ENCODE data around the gene OR4K14. TPM values are rescaled to one million over a fixed set of nuclear protein-coding genes. Genes with fewer than 3 reads are reported as not detected.

OR4K14 gene
- total RNA-seq, 1 experiment from 2014 or later: not detected

- Histone ChIP-seq H3K27ac (ENCODE audit: low read length) (no peak overlapping the region), H3K36me3 (ENCODE audit: control insufficient read depth, insufficient read depth, low read length) (no peaks in the 10 kb centered on the region), H3K9me3 (ENCODE audit: control insufficient read depth, insufficient read depth, low read depth, low read length) (no peaks in the 10 kb centered on the region), H3K27me3 (ENCODE audit: control insufficient read depth, insufficient read depth, low read length) (no peaks in the 10 kb centered on the region), H3K4me3 (ENCODE audit: low read depth in 2 of 2, low read length in 2 of 2) (no peak overlapping the region), H3K4me1 (ENCODE audit: control insufficient read depth, insufficient read depth, low read length) (no peaks in the 10 kb centered on the region)
- intact Hi-C loops (cut with micrococcal nuclease; ENCODE audit: unreplicated experiment) (no loop called here), in situ Hi-C loops (cut with HindIII; ENCODE audit: low pct_unique_long_range_greater_than_20kb, low sequenced_read_pairs) (no loop called here)
- ChIA-PET POLR2A (no interaction called here), CTCF (no interaction called here)
- ATAC-seq (no peak), DNase-seq (ENCODE audit: low read depth, low spot score) (no peak)
- TF ChIP-seq REST (IDR thresholded peaks at IDR 0.05; ENCODE audit: insufficient read depth in 1 of 2, low read depth in 2 of 2, low read length in 1 of 2) (no peak), CTCF (IDR thresholded peaks at IDR 0.05) (no peak), POLR2AphosphoS5 (IDR thresholded peaks at IDR 0.05; ENCODE audit: low read depth, low read length) (no peak), TCF7L2 (IDR thresholded peaks at IDR 0.05; ENCODE audit: low read depth, low read length) (no peak), SIN3A (IDR thresholded peaks at IDR 0.05; ENCODE audit: borderline replicate concordance, insufficient read depth, low read depth, low read length) (no peak)
- no TSS peak for BruUV-seq (replicated peaks)
Observed at GRCh38 chr14:19993438-19993837, 25.7 kb downstream of the OR4K14 start.

- no peak for TF ChIP-seq POLR2AphosphoS5 (IDR thresholded peaks at IDR 0.05; ENCODE audit: low read depth, low read length)
- no peak for TF ChIP-seq CTCF (IDR thresholded peaks at IDR 0.05)
- TF ChIP-seq REST (IDR thresholded peaks at IDR 0.05; ENCODE audit: insufficient read depth in 1 of 2, low read depth in 2 of 2, low read length in 1 of 2): no peak
- no peak for TF ChIP-seq TCF7L2 (IDR thresholded peaks at IDR 0.05; ENCODE audit: low read depth, low read length)
Observed at GRCh38 chr14:19975291-19975690, 43.8 kb downstream of the OR4K14 start, which contains the start of gene OR4K15. Gene OR4K15 (plus strand): TSS chr14:19975591. CDS start chr14:19975591, 0 bp downstream.

More at GRCh38 chr14:19975291-19975690, 43.8 kb downstream of the OR4K14 start, which contains the start of gene OR4K15:
- no TSS peak for BruUV-seq (replicated peaks)
- intact Hi-C loops (cut with micrococcal nuclease; ENCODE audit: unreplicated experiment): no loop called here
- Histone ChIP-seq H3K4me3 (ENCODE audit: low read depth in 2 of 2, low read length in 2 of 2) (no peak within 1 kb of the TSS), H3K9me3 (ENCODE audit: control insufficient read depth, insufficient read depth, low read depth, low read length) (no peaks in the 10 kb centered on the region), H3K27ac (ENCODE audit: low read length) (no peak within 1 kb of the TSS), H3K27me3 (ENCODE audit: control insufficient read depth, insufficient read depth, low read length) (no peaks in the 10 kb centered on the region), H3K36me3 (ENCODE audit: control insufficient read depth, insufficient read depth, low read length) (no peaks in the 10 kb centered on the region), H3K4me1 (ENCODE audit: control insufficient read depth, insufficient read depth, low read length) (no peaks in the 10 kb centered on the region)
- no peak for DNase-seq (ENCODE audit: low read depth, low spot score)
- ATAC-seq: no peak
- in situ Hi-C loops (cut with HindIII; ENCODE audit: low pct_unique_long_range_greater_than_20kb, low sequenced_read_pairs): no loop called here
- ChIA-PET POLR2A (no interaction called here), CTCF (no interaction called here)

All from Panc1 (cell line).